IMR-90 (cell line): Measurements from ENCODE around the gene ZNF169. TPM values are rescaled to one million over a fixed set of nuclear protein-coding genes. Genes with fewer than 3 reads are reported as not detected.

Source experiments
- ATAC-seq: fragments of 200-7000 bp; cut with Tn5 transposase; 2 replicates; pipeline ENCODE4 v1.9.1; 2020; ENCODE audit warnings: low read depth, mild to moderate bottlenecking, moderate library complexity
- BruUV-seq: library from RNA; stranded (reverse); fragments of 400-500 nt; replicated peaks from 2 replicates; lab custom pipeline; 2021; lab: Mats Ljungman, UMichigan
- CTCF ChIA-PET: fragments of 300-600 bp; formaldehyde crosslinking; extraction: SDS; loops from one replicate; lab custom pipeline; 2021; ENCODE audit warnings: antibody characterized with exemption; lab: Yijun Ruan, JAX
- POLR2A ChIA-PET: fragments of 300-600 bp; sonication (Branson Sonifier 250); formaldehyde crosslinking; loops from one replicate; lab custom pipeline; 2022; ENCODE audit warnings: antibody characterized with exemption; ENCODE audit not compliant: unreplicated experiment; lab: Charles Lee
- DNase-seq: peaks from one replicate; pipeline ENCODE4 v3.0.0; 2013
- H2AFZ ChIP-seq: replicated peaks from 2 replicates; pipeline ENCODE3; 2013; ENCODE audit warnings: low read length, mild to moderate bottlenecking; ENCODE audit not compliant: poor library complexity
- H2AK5ac ChIP-seq: 2 replicates; pipeline ENCODE4 v1.6.1; 2013; ENCODE audit warnings: low read depth, low read length, inconsistent platforms
- H2AK9ac ChIP-seq: replicated peaks from 2 replicates; pipeline ENCODE3; 2013; ENCODE audit warnings: mild to moderate bottlenecking, low read depth, low read length, moderate library complexity; ENCODE audit not compliant: poor library complexity
- H2BK120ac ChIP-seq: 2 replicates; pipeline ENCODE4 v1.6.1; 2013; ENCODE audit warnings: low read depth, low read length, inconsistent platforms
- H2BK15ac ChIP-seq: 3 replicates; pipeline ENCODE4 v1.6.1; 2013; ENCODE audit warnings: low read depth, low read length, inconsistent platforms
- H2BK20ac ChIP-seq: 2 replicates; pipeline ENCODE4 v1.6.1; 2013; ENCODE audit warnings: low read depth, mild to moderate bottlenecking, inconsistent platforms, low read length, moderate library complexity
- H2BK5ac ChIP-seq: 2 replicates; pipeline ENCODE4 v1.6.1; 2013; ENCODE audit warnings: mild to moderate bottlenecking, low read depth, low read length, inconsistent platforms; ENCODE audit not compliant: poor library complexity, severe bottlenecking
- H3K14ac ChIP-seq: replicated peaks from 2 replicates; pipeline ENCODE4 v1.6.1; 2013; ENCODE audit warnings: low read depth, low read length, inconsistent platforms
- H3K18ac ChIP-seq: 2 replicates; pipeline ENCODE4 v1.6.1; 2013; ENCODE audit warnings: low read depth, low read length, control low read depth
- H3K23ac ChIP-seq: 2 replicates; pipeline ENCODE4 v1.6.1; 2013; ENCODE audit warnings: low read depth, low read length, inconsistent platforms
- H3K27ac ChIP-seq: 2 replicates; pipeline ENCODE4 v1.5.1; 2013; ENCODE audit warnings: mild to moderate bottlenecking, control low read depth, low read length; ENCODE audit not compliant: insufficient read depth
- H3K27me3 ChIP-seq: 2 replicates; pipeline ENCODE4 v1.6.1; 2013; ENCODE audit warnings: low read length; ENCODE audit not compliant: control insufficient read depth, insufficient read depth
- H3K36me3 ChIP-seq: 2 replicates; pipeline ENCODE4 v1.6.1; 2013; ENCODE audit warnings: low read length, mixed read lengths; ENCODE audit not compliant: control insufficient read depth, insufficient read depth
- H3K4ac ChIP-seq: 2 replicates; pipeline ENCODE4 v1.6.1; 2013; ENCODE audit warnings: low read depth, low read length, inconsistent platforms
- H3K4me1 ChIP-seq: 2 replicates; pipeline ENCODE4 v1.6.1; 2013; ENCODE audit warnings: low read length, mixed read lengths; ENCODE audit not compliant: control insufficient read depth, insufficient read depth
- H3K4me2 ChIP-seq: 2 replicates; pipeline ENCODE4 v1.6.1; 2013; ENCODE audit warnings: low read depth, mild to moderate bottlenecking, control low read depth, low read length, moderate library complexity
- H3K4me3 ChIP-seq: 2 replicates; pipeline ENCODE4 v1.5.1; 2013; ENCODE audit warnings: low read depth, mild to moderate bottlenecking, control low read depth, low read length, moderate library complexity; ENCODE audit not compliant: insufficient read depth
- H3K56ac ChIP-seq: 2 replicates; pipeline ENCODE4 v1.6.1; 2013; ENCODE audit warnings: low read length, inconsistent platforms; ENCODE audit not compliant: insufficient read depth; ENCODE audit errors: extremely low read depth
- H3K79me1 ChIP-seq, 2 experiments: 2 replicates each; pipeline ENCODE4 v1.6.1; 2013; ENCODE audit warnings: low read length in 2 of 2, inconsistent platforms in 1 of 2, low read depth in 1 of 2
- H3K9ac ChIP-seq: 2 replicates; pipeline ENCODE4 v1.6.1; 2013; ENCODE audit warnings: low read depth, low read length, control low read depth
- H3K9me1 ChIP-seq: 2 replicates; pipeline ENCODE4 v1.6.1; 2013; ENCODE audit warnings: low read length, inconsistent platforms; ENCODE audit not compliant: insufficient read depth
- H3K9me3 ChIP-seq: 2 replicates; pipeline ENCODE4 v1.6.1; 2013; ENCODE audit warnings: low read length; ENCODE audit not compliant: control insufficient read depth, insufficient read depth
- H4K20me1 ChIP-seq: 2 replicates; pipeline ENCODE4 v1.6.1; 2013; ENCODE audit warnings: low read length, inconsistent platforms; ENCODE audit not compliant: insufficient read depth
- H4K5ac ChIP-seq: 2 replicates; pipeline ENCODE4 v1.6.1; 2013; ENCODE audit warnings: mild to moderate bottlenecking, low read depth, low read length, control low read depth
- H4K8ac ChIP-seq, 2 experiments: 2 replicates each; pipeline ENCODE4 v1.6.1; 2013; ENCODE audit warnings: low read depth in 2 of 2, low read length in 2 of 2, control low read depth in 1 of 2, inconsistent platforms in 1 of 2
- H4K91ac ChIP-seq: 2 replicates; pipeline ENCODE4 v1.6.1; 2013; ENCODE audit warnings: low read depth, low read length, inconsistent platforms; ENCODE audit not compliant: insufficient read depth
- BHLHE40 ChIP-seq: fragments of 150-350 bp; IDR thresholded peaks from 2 replicates; pipeline ENCODE4 v1.6.1; 2016; ENCODE audit warnings: mild to moderate bottlenecking, low read depth, low read length
- CEBPB ChIP-seq: IDR thresholded peaks from 2 replicates; pipeline ENCODE4 v1.6.1; 2012; ENCODE audit warnings: low read depth, low read length, improper control_type of control experiment
- CHD1 ChIP-seq: IDR thresholded peaks from 2 replicates; pipeline ENCODE4 v1.6.1; 2012; ENCODE audit warnings: low read depth, low read length, improper control_type of control experiment
- CTCF ChIP-seq: conservative IDR thresholded peaks from 2 replicates; pipeline ENCODE4 v1.5.1; 2012; ENCODE audit warnings: mild to moderate bottlenecking, low read depth, low read length, improper control_type of control experiment
- FOS ChIP-seq: fragments of 150-350 bp; IDR thresholded peaks from 2 replicates; pipeline ENCODE4 v1.6.1; 2016; ENCODE audit warnings: low read depth, low read length
- MAFK ChIP-seq: IDR thresholded peaks from 2 replicates; pipeline ENCODE4 v1.6.1; 2012; ENCODE audit warnings: low read depth, low read length, improper control_type of control experiment
- MAZ ChIP-seq: IDR thresholded peaks from 2 replicates; pipeline ENCODE4 v1.6.1; 2012; ENCODE audit warnings: low read depth, mild to moderate bottlenecking, low read length, improper control_type of control experiment, moderate library complexity, borderline replicate concordance
- MXI1 ChIP-seq: IDR thresholded peaks from 2 replicates; pipeline ENCODE4 v1.6.1; 2012; ENCODE audit warnings: low read depth, mild to moderate bottlenecking, low read length, moderate library complexity, borderline replicate concordance
- NFE2L2 ChIP-seq: fragments of 150-350 bp; IDR thresholded peaks from 2 replicates; pipeline ENCODE4 v1.6.1; 2016; ENCODE audit warnings: low read depth, mild to moderate bottlenecking, low read length
- POLR2A ChIP-seq: IDR thresholded peaks from 2 replicates; pipeline ENCODE4 v1.6.1; 2012; ENCODE audit warnings: mild to moderate bottlenecking, low read depth, low read length
- RAD21 ChIP-seq: IDR thresholded peaks from 2 replicates; pipeline ENCODE4 v1.6.1; 2012; ENCODE audit warnings: low read length, improper control_type of control experiment
- RCOR1 ChIP-seq: IDR thresholded peaks from 2 replicates; pipeline ENCODE4 v1.6.1; 2012; ENCODE audit warnings: mild to moderate bottlenecking, low read length, improper control_type of control experiment; ENCODE audit not compliant: insufficient replicate concordance
- RFX5 ChIP-seq: IDR thresholded peaks from 2 replicates; pipeline ENCODE4 v1.8.0; 2012; ENCODE audit warnings: low read depth, mild to moderate bottlenecking, low read length, moderate library complexity
- SMC3 ChIP-seq: fragments of 150-350 bp; IDR thresholded peaks from 2 replicates; pipeline ENCODE4 v1.6.1; 2016; ENCODE audit warnings: low read depth, mild to moderate bottlenecking, antibody characterized with exemption, low read length, moderate library complexity
- USF2 ChIP-seq: fragments of 150-350 bp; IDR thresholded peaks from 2 replicates; pipeline ENCODE4 v1.6.1; 2017; ENCODE audit warnings: mild to moderate bottlenecking, antibody characterized with exemption, low read length, low read depth
- dilution Hi-C: fragments of 300-500 bp; cut with HindIII; formaldehyde crosslinking; loops from one replicate; pipeline ENCODE4 v1.14.3; 2018; ENCODE audit warnings: low sequenced_read_pairs; ENCODE audit not compliant: unreplicated experiment
- in situ Hi-C: fragments of 300-500 bp; cut with MboI; formaldehyde crosslinking; loops from 3 replicates; pipeline ENCODE4 v1.14.3; 2019; ENCODE audit warnings: low sequenced_read_pairs, inconsistent platforms, mixed read lengths
- intact Hi-C: fragments of 100-400 bp; cut with micrococcal nuclease; formaldehyde crosslinking; loops from 2 replicates; pipeline ENCODE4 v1.10.0; 2022
- polyA plus RNA-seq, 3 experiments: library from polyadenylated mRNA; depleted of rRNA; stranded (reverse); fragments of >200 nt; gene quantifications; 2 replicates each; pipeline ENCODE4 v1.2.3, GENCODE V29; 2012; ENCODE audit warnings: low replicate concordance in 1 of 3
- total RNA-seq: library from RNA; depleted of rRNA; stranded (reverse); fragments of >200 nt; gene quantifications from 2 replicates; pipeline ENCODE4 v1.2.3, GENCODE V29; 2012

Gene ZNF169
- total and polyA plus RNA-seq, 2 of the 4 experiments (the other 2 are of a cell fraction): 2.7 to 3.2 TPM

- ChIA-PET POLR2A (no interaction called here), CTCF (no interaction called here)
- DNase-seq: no peak
- Histone ChIP-seq H3K23ac (no peak overlapping the region), H3K4ac (no peak overlapping the region), H3K9me3 (no peaks in the 10 kb centered on the region), H4K20me1 (no peaks in the 10 kb centered on the region), H3K36me3 (peaks cover 4% of the 10 kb centered on the region), H2AK9ac (no peak overlapping the region), H3K56ac (no peak overlapping the region; the same call in 1 of the 2 replicates), H2BK120ac (no peak overlapping the region), H3K27ac (no peak overlapping the region), H3K4me2 (no peak overlapping the region), H3K9me1 (peaks cover 7% of the 10 kb centered on the region), H3K9ac (no peak overlapping the region), H4K91ac (no peak overlapping the region), H3K4me3 (no peak overlapping the region), H3K18ac (no peak overlapping the region), H4K5ac (no peak overlapping the region), H3K27me3 (no peaks in the 10 kb centered on the region), H2BK15ac (no peak overlapping the region), H4K8ac (no peak overlapping the region), H2AK5ac (no peak overlapping the region), H3K14ac (no peak overlapping the region), H3K79me1 (no peaks in the 10 kb centered on the region), H3K4me1 (no peaks in the 10 kb centered on the region), H2AFZ (no peak overlapping the region), H2BK20ac (no peak overlapping the region), H2BK5ac (no peak overlapping the region)
- dilution Hi-C loops (no loop called here), intact Hi-C loops (no loop called here), in situ Hi-C loops (no loop called here)
- no TSS peak for BruUV-seq
- TF ChIP-seq MAFK (no peak), CEBPB (no peak), POLR2A (no peak), RAD21 (no peak), RFX5 (no peak), FOS (no peak), USF2 (no peak), NFE2L2 (no peak), MAZ (no peak), CHD1 (no peak), BHLHE40 (no peak), MXI1 (no peak), SMC3 (no peak), CTCF (no peak), RCOR1 (no peak)
- ATAC-seq: no peak
Measured at GRCh38 chr9:94303321-94303720, 44.2 kb downstream of the ZNF169 start.
